B cell (primary cell): ENCODE data around the gene HOXD8. TPM values are rescaled to one million over a fixed set of nuclear protein-coding genes. Genes with fewer than 3 reads are reported as not detected.

Experiments used
- ATAC-seq: fragments of 200-7000 bp; cut with Tn5 transposase; one replicate; pipeline ENCODE4 v1.10.0; 2021; ENCODE audit warnings: low read depth, mild to moderate bottlenecking, moderate number of reproducible peaks, moderate library complexity
- CTCF ChIA-PET: fragments of 350-600 bp; sonication (Branson Sonifier 250); formaldehyde crosslinking; loops from one replicate; lab custom pipeline; 2021; ENCODE audit warnings: antibody characterized with exemption, inconsistent platforms; lab: Charles Lee
- POLR2A ChIA-PET: fragments of 350-600 bp; sonication (Branson Sonifier 250); formaldehyde crosslinking; loops from one replicate; lab custom pipeline; 2021; ENCODE audit warnings: antibody characterized with exemption; lab: Charles Lee
- DNase-seq: peaks from one replicate; pipeline ENCODE4 v3.0.0; 2013
- H2AFZ ChIP-seq: 2 replicates; pipeline ENCODE4 v1.6.1; 2012; ENCODE audit warnings: mild to moderate bottlenecking, low read depth, low read length; ENCODE audit not compliant: insufficient read depth, poor library complexity, severe bottlenecking
- H3K27ac ChIP-seq, 2 donors: 1 replicate in 1 of 2; 2 replicates in 1 of 2; pipeline ENCODE4 v1.5.1; 2012 to 2013; ENCODE audit warnings: low read length in 2 of 2, mild to moderate bottlenecking in 2 of 2, moderate library complexity in 1 of 2
- H3K27me3 ChIP-seq, 4 experiments: fragments of 200-600 bp in 1 of 4; sonication (generic) in 1 of 4; replicated peaks in 1 of 4; 1 replicate in 2 of 4; 2 replicates in 2 of 4; pipeline versions ENCODE4 v1.6.1 to v1.7.0; 2013 to 2016; ENCODE audit warnings: low read length in 3 of 4, mild to moderate bottlenecking in 2 of 4, mixed read lengths in 1 of 4, moderate library complexity in 1 of 4; ENCODE audit not compliant: insufficient read depth in 4 of 4, control insufficient read depth in 3 of 4; ENCODE audit errors: control extremely low read depth in 1 of 4
- H3K36me3 ChIP-seq, 2 experiments: replicated peaks in 1 of 2; 1 replicate in 1 of 2; 2 replicates in 1 of 2; pipeline versions ENCODE4 v1.6.1 to v1.7.1; 2013; ENCODE audit warnings: low read length in 1 of 2; ENCODE audit not compliant: insufficient read depth in 2 of 2, control insufficient read depth in 1 of 2; ENCODE audit errors: control extremely low read depth in 1 of 2, extremely low read depth in 1 of 2
- H3K4me1 ChIP-seq, 2 donors: fragments of 200-600 bp in 1 of 2; sonication (generic) in 1 of 2; 1 replicate in 1 of 2; 2 replicates in 1 of 2; pipeline versions ENCODE4 v1.5.1 to v1.6.1; 2013 to 2017; ENCODE audit warnings: low read length in 2 of 2; ENCODE audit not compliant: control insufficient read depth in 2 of 2, insufficient read depth in 2 of 2
- H3K4me2 ChIP-seq: replicated peaks from 2 replicates; pipeline ENCODE3; 2012; ENCODE audit warnings: mild to moderate bottlenecking, low read depth, low read length; ENCODE audit not compliant: poor library complexity, severe bottlenecking
- H3K4me3 ChIP-seq, 5 experiments: fragments of 200-600 bp in 1 of 5; sonication (generic) in 1 of 5; 1 replicate in 3 of 5; 2 replicates in 2 of 5; pipeline versions ENCODE4 v1.5.1 to v1.7.0; 2011 to 2016; ENCODE audit warnings: low read length in 4 of 5, mild to moderate bottlenecking in 4 of 5, low read depth in 2 of 5, control low read depth in 1 of 5, moderate library complexity in 1 of 5; ENCODE audit not compliant: insufficient read depth in 1 of 5; ENCODE audit errors: control extremely low read depth in 1 of 5, extremely low read depth in 1 of 5
- H3K79me2 ChIP-seq: fragments of 200-600 bp; sonication (generic); one replicate; pipeline ENCODE4 v1.6.0; 2016; ENCODE audit warnings: low read length; ENCODE audit not compliant: control insufficient read depth, insufficient read depth
- H3K9ac ChIP-seq: fragments of 200-600 bp; sonication (generic); 2 replicates; pipeline ENCODE4 v1.6.1; 2017; ENCODE audit warnings: mild to moderate bottlenecking, low read length, moderate library complexity
- H3K9me3 ChIP-seq, 3 donors: one replicate each; pipeline versions ENCODE4 v1.6.1 to v1.7.1; 2013; ENCODE audit warnings: low read length in 2 of 3; ENCODE audit not compliant: control insufficient read depth in 2 of 3, insufficient read depth in 1 of 3; ENCODE audit errors: control extremely low read depth in 1 of 3
- H4K20me1 ChIP-seq: 2 replicates; pipeline ENCODE4 v1.6.0; 2012; ENCODE audit warnings: mild to moderate bottlenecking, low read length; ENCODE audit not compliant: insufficient read depth, control insufficient read depth, poor library complexity, severe bottlenecking
- H3K27ac Mint-ChIP-seq: one replicate; pipeline ENCODE4 v1.8.0; 2021; ENCODE audit warnings: mixed read lengths
- H3K27me3 Mint-ChIP-seq: one replicate; pipeline ENCODE4 v1.8.0; 2021; ENCODE audit warnings: mixed read lengths
- H3K4me1 Mint-ChIP-seq: one replicate; pipeline ENCODE4 v1.8.0; 2021; ENCODE audit warnings: mixed read lengths
- H3K4me3 Mint-ChIP-seq: one replicate; pipeline ENCODE4 v1.8.0; 2021; ENCODE audit warnings: mixed read lengths
- H3K9me3 Mint-ChIP-seq: one replicate; pipeline ENCODE4 v1.8.0; 2022; ENCODE audit warnings: mixed read lengths; ENCODE audit not compliant: insufficient read depth
- CTCF ChIP-seq: fragments of 200-600 bp; IDR thresholded peaks from one replicate; pipeline ENCODE4 v1.8.0; 2022; ENCODE audit warnings: antibody characterized with exemption, mild to moderate bottlenecking
- EZH2 ChIP-seq: IDR thresholded peaks from 2 replicates; pipeline ENCODE4 v1.6.1; 2012; ENCODE audit warnings: borderline replicate concordance, low read depth, mild to moderate bottlenecking, moderate library complexity, low read length; ENCODE audit not compliant: insufficient read depth, poor library complexity, severe bottlenecking
- WGBS: methylation state at CpG from one replicate; pipeline ENCODE4 v1.1.5; 2013; ENCODE audit warnings: missing lambda C conversion rate; ENCODE audit not compliant: insufficient coverage; 5-methylcytosine and 5-hydroxymethylcytosine counted together
- intact Hi-C: fragments of 100-400 bp; cut with micrococcal nuclease; formaldehyde crosslinking; loops from one replicate; pipeline ENCODE4 v1.10.0; 2022
- polyA plus RNA-seq: library from polyadenylated mRNA; depleted of rRNA; stranded (reverse); fragments of >200 nt; gene quantifications from 2 replicates; pipeline ENCODE4 v1.2.3, GENCODE V29; 2012
- total RNA-seq, 2 donors: library from RNA; stranded (reverse); fragments of 120-200 nt in 1 of 2; gene quantifications; 1 replicate in 1 of 2; 2 replicates in 1 of 2; pipeline versions ENCODE4 v1.2.3 to v1.2.4, GENCODE V29; 2013 to 2022

HOXD8 gene
- total and polyA plus RNA-seq, 2 donors (not counting 1 experiment from before 2014, with no cell fraction given), result not detected

- POLR2A ChIA-PET, result no interaction called here
- peaks cover 8 to 14% of the 10 kb centered on the region in 2 donors for H3K4me1 ChIP-seq
- H3K27me3 Mint-ChIP-seq, result peaks cover 68% of the 10 kb centered on the region
- no peaks in the 10 kb centered on the region for H4K20me1 ChIP-seq
- H3K4me3 ChIP-seq, result no peak overlapping the region
- H3K9me3 Mint-ChIP-seq, result peaks cover 2% of the 10 kb centered on the region
- ATAC-seq, result no peak
- no peak overlapping the region for H3K27ac Mint-ChIP-seq
- peaks cover 0 to 46% (median 0%) of the 10 kb centered on the region in 3 donors for H3K9me3 ChIP-seq
- DNase-seq, result peak; percentile 31
- CTCF ChIA-PET, result interaction anchor here (1.6 kb wide), 1 partner anchor 60 kb away, joined by 3 read pairs; no protein-coding TSS in a partner anchor
- no peaks in the 10 kb centered on the region for H3K36me3 ChIP-seq
- 13% methylated on average over 39 of the region's 43 CpGs for WGBS
- H2AFZ ChIP-seq, result no peak overlapping the region
- peak overlapping the region; percentile 30 for H3K4me2 ChIP-seq
- TF ChIP-seq EZH2, result no peak
- no peaks in the 10 kb centered on the region for H3K79me2 ChIP-seq
- H3K4me1 Mint-ChIP-seq, result peaks cover 3% of the 10 kb centered on the region
- intact Hi-C loops, result no loop called here
- H3K4me3 Mint-ChIP-seq, result peak overlapping the region; percentile 41
- H3K27me3 ChIP-seq, result peaks cover 0 to 86% (median 48%) of the 10 kb centered on the region in 4 experiments
- no peak overlapping the region for H3K9ac ChIP-seq
- H3K27ac ChIP-seq, result no peak overlapping the region
These were observed 28.1 kb downstream of the HOXD8 start for GRCh38 chr2:176157499-176158185.

GRCh38 chr2:176158186-176158591 is 28.7 kb downstream of the HOXD8 start:
- intact Hi-C loops, result no loop called here
- Histone ChIP-seq H3K36me3 (no peaks in the 10 kb centered on the region), H3K9ac (no peak overlapping the region), H3K27me3 (peaks cover 0 to 87% (median 51%) of the 10 kb centered on the region in 4 experiments), H3K27ac (no peak overlapping the region), H3K9me3 (peaks cover 0 to 51% (median 0%) of the 10 kb centered on the region in 3 donors), H4K20me1 (no peaks in the 10 kb centered on the region), H3K4me3 (no peak overlapping the region), H3K79me2 (no peaks in the 10 kb centered on the region), H3K4me2 (no peak overlapping the region), H2AFZ (no peak overlapping the region), H3K4me1 (peaks cover 8 to 14% of the 10 kb centered on the region in 2 donors)
- 12% methylated on average over 16 of the region's 22 CpGs for WGBS
- Mint-ChIP-seq H3K27ac (no peak overlapping the region), H3K4me1 (peaks cover 3% of the 10 kb centered on the region), H3K27me3 (peaks cover 67% of the 10 kb centered on the region), H3K4me3 (no peak overlapping the region), H3K9me3 (peaks cover 2% of the 10 kb centered on the region)
- DNase-seq (peak; percentile 17), ATAC-seq (no peak)
- CTCF ChIA-PET, result no interaction called here
- POLR2A ChIA-PET, result no interaction called here
- TF ChIP-seq EZH2, result no peak
- no peak for TF ChIP-seq CTCF
